Fibroblast of the conjunctiva (primary cell): ENCODE data around the gene MCM6.
"Not testable (repeated sequence)": the region's sequence is repeated elsewhere in the genome, so short reads cannot be mapped to it uniquely, and the experiment has no call there.

ENCODE experiments used
- DNase-seq: peaks from one replicate; pipeline ENCODE4 v3.0.0-alpha.2; 2010; ENCODE audit warnings: low read depth

The MCM6 gene

DNA sequence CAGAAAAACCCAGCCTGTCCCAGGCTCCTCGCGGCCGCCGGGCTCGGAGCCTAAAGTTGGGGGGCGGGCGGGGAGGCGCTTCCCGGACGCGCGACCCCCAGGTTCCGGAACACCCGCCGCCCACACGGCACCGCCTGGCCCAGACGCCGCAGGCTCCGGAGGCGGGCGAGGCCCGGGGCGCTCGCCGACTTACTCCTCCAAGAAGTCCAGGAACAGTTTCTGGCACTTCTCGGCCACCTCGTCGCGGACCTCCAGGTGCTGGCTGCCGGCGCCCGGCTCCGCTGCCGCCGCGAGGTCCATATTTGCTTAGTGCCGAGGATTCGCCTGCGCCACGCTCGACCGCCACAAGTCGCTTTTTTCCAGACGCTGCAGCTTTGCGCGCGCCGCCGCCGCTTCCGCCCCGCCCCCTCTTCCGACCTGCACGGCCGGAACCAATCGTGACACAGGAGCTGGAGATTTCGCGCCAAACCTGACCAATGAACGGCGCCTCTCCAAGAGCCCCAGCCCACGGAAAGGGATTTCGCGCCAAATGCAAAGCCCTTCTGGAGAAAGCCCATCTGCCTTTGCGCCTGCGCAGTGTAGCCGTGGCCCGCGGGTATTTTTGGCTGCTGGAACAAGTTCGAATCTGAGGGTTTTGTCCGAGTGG is at the start of gene MCM6:
MCM6 (minus strand) TSS at position 378 of the 646 bp plus-strand sequence; CDS start at position 300, 78 bp downstream.
- peak; percentile 99 for DNase-seq

DNA sequence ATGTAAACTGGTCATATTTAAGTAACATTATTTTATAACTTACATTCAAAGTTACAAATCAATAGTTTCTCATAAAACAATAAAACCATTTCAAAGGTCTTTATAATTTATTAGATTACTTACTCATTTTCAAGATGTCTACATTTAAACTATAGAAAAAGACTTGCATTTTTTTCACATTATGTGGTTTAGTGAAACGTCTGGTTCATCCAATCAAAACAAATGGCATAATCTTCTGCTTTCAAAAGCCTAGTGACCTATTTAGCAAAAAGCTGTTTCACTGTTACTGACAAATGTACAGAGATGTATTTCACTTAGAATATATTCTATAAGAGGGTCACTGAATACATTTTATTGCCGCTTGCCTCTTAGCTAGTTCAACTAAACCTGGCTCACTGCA is 49.3 kb upstream of the MCM6 start:
- no peak for DNase-seq

DNA sequence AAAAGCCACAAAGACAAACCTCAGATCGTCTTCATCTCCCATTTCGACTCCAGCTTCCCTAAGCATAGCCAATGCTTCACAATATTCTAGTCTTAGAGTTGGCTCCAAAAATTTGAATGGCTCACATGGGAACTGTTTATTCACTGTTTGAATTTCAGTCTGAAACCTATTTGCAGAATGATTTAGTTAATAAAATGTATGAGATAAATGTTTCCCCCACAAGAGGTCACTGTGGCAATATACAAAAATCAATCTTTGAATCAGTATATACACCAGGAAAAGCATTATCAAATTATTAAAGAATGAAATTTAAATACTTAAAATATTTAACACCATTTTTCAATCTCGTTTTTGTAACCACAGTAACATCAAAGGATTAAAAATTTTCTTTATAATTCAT is 40.0 kb upstream of the MCM6 start:
- peak; percentile 8 for DNase-seq

GRCh38 chr2:135914485-135914884 is 38.2 kb upstream of the MCM6 start:
- no peak for DNase-seq

DNA sequence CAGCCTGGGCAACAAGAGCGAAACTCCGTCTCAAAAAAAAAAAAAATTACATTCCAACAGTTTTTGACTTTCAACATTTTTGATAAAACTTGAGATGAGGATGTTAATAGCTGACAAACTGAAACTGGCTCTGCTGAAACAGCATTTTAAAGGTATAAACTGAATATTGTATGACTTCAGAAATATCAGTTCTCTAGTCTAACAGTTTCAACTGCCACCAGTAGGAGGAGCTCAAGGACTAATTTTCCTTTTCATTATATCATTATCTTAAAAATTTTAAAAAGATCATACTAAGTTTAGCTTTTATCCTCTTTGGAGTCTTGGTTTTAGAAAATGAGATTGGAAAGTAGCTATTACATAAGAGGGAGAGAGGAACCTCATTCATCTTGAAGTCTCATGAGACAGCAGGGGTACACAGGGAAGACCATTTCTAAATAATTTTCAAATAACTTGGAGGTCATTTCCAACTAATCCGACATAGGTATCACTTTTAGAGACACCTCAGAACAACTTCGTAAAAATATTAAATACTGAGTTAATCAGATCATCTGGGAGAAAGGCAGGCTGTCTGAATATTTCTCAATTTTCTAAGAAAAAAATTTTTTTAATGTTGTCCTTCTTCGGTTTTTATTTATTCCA is 37.6 kb upstream of the MCM6 start:
- peak; percentile 18 for DNase-seq

- DNase-seq = peak; percentile 18
These were observed 33.7 kb upstream of the MCM6 start for GRCh38 chr2:135909976-135910375.

GRCh38 chr2:135905679-135906078 is 29.4 kb upstream of the MCM6 start:
- DNase-seq = no peak

- peak; percentile 10 for DNase-seq
These were observed 28.2 kb upstream of the MCM6 start for GRCh38 chr2:135904341-135904989.

GRCh38 chr2:135903650-135904049 is 27.4 kb upstream of the MCM6 start:
- DNase-seq = no peak

- no peak for DNase-seq
These were observed 23.3 kb upstream of the MCM6 start for GRCh38 chr2:135899567-135899966.

DNA sequence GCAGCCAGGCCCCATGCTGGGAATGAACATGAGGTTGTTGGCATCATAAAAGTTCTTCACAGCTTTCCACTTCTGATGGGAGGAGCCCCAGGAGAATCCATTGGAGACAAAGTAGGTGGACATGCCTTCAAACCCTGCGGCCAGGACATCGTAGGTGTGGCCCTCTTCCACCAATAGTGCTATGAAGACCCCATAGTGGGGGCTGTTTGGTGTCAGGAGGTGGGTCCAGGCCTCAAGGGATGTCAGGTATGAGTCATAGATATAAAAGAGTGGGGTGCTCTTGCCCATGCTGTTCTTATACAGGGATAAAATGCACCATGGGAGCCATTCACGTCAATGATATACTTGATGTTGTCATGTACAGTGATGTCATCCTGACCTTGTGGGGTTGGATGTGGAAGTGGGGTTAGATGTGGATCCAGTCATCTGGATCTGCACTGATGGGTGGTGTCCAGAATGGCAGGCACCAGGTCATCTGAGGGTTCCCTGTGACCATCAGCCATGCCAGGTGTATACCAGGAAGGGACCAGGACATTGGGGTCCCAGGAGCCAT is 22.1 kb upstream of the MCM6 start:
- no peak for DNase-seq

GRCh38 chr2:135894930-135895329 is 18.7 kb upstream of the MCM6 start:
- no peak for DNase-seq

GRCh38 chr2:135893374-135893794 is 17.1 kb upstream of the MCM6 start:
- DNase-seq = no peak

- DNase-seq = no peak
These were observed 14.6 kb upstream of the MCM6 start for GRCh38 chr2:135890835-135891234.

DNA sequence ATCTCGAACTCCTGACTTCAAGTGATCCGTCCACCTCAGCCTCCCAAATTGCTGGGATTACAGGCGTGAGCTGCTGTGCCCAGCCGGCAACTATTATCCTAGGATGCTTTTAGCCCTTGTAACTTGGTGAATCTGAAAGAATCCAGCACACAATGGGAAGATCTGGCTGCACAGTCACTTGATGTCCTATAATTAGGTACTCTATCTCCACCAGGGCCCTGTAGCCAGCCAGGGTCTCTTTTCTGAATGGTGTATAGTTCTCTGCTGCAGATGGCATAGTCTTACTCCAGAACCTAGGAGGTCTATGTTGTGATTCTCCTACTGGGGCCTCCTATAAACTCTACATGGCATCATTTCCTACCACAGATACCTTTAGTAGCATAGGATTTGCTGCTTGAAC is 13.9 kb upstream of the MCM6 start:
- no peak for DNase-seq

- not testable (repeated sequence) for DNase-seq
These were observed 12.3 kb upstream of the MCM6 start for GRCh38 chr2:135888587-135888986.

DNA sequence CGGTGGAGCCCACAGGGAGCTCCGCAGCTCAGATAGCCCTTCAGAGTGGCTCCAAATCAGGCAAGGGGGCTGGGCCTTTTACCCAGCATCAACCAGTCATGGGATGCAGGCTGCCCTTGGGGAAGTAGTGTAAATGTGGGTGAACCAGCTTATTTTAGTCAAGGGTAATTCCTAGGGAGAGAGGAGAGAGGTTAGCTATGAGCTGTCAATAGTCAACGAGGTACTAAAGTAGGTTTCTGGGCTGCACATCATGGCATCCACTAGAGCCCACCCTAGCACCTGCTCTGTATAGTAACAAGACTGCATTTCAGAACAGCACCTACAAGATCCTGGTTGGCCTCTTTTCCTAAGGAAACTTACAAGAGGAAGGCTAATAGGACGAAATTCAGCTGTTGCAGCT is 9.5 kb upstream of the MCM6 start:
- DNase-seq = no peak

DNA sequence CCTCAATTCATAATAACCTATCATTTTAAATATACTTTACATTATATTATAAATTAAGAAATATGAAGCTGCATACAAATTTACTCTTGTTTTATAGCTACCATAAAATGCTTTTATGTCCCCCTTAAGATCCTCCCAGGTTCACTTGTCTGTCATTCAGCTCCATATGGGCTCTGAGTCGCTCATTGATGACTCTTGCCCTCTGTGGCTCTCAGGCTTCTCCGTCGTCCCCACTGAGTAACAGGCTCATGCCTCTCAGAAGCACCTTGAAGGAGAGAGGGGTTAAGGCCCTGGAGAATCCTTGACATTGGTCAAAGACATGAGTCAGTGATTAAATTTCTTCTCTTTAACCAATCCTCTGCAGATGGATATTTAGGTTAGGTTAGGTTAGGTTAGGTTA is 6.2 kb upstream of the MCM6 start:
- DNase-seq = no peak

GRCh38 chr2:135876770-135877169 is 527 bp upstream of the MCM6 start:
- DNase-seq = not testable (repeated sequence)

GRCh38 chr2:135875491-135876065 is 665 bp downstream of the MCM6 start:
- DNase-seq = peak; percentile 18

GRCh38 chr2:135874777-135875365 is 1.4 kb downstream of the MCM6 start:
- no peak for DNase-seq

- no peak for DNase-seq
These were observed 5.7 kb downstream of the MCM6 start for GRCh38 chr2:135870571-135870970.
